ENCODE data around the gene MUSTN1. TPM values are rescaled to one million over a fixed set of nuclear protein-coding genes. Genes with fewer than 3 reads are reported as not detected.

The MUSTN1 gene
- polyA plus RNA-seq, 3 donors: 2.9 to 129 (median 19.6) TPM

DNA sequence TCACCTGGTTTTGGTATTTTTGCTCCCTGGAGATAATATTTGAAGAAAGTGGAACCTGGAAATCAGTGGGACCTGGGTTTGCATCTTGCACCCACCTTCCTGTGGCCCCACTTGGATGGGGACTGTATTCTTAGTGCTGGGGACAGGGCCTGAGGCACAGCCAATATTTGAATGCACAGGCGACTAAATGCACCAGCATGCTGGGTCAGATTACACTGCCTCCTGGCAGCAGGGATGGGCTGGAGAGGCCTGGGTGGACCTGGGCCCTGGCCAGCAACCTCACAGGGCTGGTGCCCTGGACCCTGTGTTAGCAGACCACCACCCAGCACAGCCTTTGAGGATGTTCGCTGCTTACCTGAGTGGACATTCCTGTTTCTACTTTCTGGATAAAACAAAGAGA, 14.9 kb downstream of the MUSTN1 start:
- H3K27ac ChIP-seq (ENCODE audit: low read depth, low read length): no peak overlapping the region
- 73 to 88% (median 84%) methylated on average over 2 of the region's 2 CpGs for WGBS, 3 donors

DNA sequence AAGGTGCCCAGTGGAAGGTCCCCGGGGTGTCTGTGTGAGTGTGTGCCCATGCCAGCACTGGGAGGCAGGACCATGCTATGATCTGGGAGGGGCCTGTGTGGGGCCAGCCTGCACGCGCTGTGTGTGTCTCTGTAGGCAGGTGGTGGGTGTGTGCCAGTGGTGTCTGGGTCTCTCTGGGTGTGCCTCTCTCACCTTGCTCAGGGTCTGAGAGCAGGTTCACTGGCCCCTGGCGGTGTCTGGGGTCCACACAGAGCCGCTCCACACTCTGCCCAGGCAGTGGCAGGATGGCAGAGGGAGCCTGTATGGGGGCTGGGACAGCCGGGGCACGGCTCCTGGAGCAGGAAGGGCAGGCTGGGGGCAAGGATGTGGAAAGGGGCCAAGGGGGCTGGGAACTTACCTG, 17.0 kb downstream of the MUSTN1 start:
- no peak overlapping the region for H3K27ac ChIP-seq (ENCODE audit: low read depth, low read length)
- 92 to 96% (median 94%) methylated on average over 7 of the region's 7 CpGs for WGBS, 3 donors

DNA sequence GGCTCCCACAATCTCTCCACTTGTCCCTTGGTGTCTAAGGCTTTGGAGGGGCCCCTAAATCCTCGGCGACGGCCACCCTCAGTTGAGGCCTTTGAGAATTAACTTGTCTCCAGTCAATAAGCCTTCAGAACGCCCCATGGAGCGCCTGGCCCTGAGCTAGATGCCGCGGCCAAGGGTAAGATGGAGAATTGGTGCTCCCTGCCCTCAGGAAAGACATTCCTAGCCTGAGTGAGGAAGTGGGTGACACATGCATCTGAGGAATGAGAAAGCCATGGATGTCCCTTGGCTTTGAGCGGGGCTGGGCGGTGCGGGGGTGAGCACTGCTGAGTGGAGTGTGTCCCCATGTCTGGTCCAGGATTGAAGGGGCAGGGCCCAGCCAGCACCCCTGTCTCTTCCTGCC, 17.6 kb downstream of the MUSTN1 start:
- H3K27ac ChIP-seq (ENCODE audit: low read depth, low read length): no peak overlapping the region
- 94 to 98% (median 97%) methylated on average over 10 of the region's 10 CpGs for WGBS, 3 donors

DNA sequence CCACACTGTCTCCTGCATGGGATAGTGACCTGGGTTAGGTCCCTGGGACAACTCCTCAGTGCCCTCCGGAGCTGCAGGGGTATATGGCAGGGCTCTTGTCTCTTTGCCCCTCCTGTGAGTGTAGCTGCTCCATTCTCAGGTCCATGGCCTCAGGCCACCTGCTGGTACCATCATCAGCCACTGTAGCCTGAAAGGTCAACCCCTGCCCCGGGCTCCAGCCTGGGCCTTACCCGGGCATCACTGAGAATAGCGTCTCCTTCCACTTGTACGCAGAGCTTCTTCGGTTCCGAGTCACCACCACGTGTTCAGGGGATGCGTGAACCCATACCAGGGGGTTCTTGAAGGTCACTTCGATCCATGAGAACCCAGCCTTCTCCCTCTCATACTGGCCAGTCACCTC, 18.2 kb downstream of the MUSTN1 start:
- 93 to 95% (median 94%) methylated on average over 10 of the region's 10 CpGs for WGBS, 3 donors
- no peak overlapping the region for H3K27ac ChIP-seq (ENCODE audit: low read depth, low read length)

DNA sequence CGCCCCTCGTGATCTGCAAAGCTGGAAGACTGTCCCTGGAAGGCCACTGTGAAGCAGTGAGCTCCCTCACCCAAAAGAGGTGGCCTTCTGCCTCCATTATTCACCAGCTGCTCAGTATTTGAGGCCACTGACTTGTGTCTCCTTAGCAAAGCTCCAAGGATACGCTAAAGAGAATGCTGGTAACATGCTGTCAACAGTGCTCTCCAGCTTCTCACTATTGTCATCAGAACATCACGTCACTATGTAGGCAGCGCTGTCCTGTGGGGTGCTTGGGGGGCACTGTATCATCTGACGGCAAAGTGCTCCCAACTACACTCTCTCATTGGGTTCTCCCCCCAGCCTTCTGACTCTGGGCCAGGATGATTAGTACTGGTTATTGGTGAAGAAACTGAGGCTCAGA, 18.6 kb downstream of the MUSTN1 start:
- H3K27ac ChIP-seq (ENCODE audit: low read depth, low read length): no peak overlapping the region
- 89 to 97% (median 94%) methylated on average over 6 of the region's 6 CpGs for WGBS, 3 donors

DNA sequence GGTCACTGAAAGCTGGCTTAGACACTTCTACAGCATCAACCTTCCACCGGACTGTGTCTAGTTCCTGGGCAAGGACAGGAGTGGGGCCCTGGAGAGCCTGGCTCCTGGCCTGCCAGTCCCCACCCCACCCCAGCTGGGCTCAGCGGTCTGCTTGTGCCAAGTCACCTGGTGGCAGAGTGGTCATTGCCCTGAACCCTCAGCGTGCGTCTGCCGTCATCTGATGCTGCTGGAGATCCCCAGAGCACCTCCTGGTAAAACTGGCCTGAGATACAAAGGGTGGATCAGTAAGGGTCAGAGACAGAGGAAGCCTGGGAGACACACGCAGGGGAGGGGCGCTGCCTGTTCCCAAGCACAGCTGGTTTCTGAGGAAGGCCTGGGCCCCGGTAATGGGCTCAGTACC, 21.0 kb downstream of the MUSTN1 start:
- WGBS, 3 donors: 74 to 89% (median 85%) methylated on average over 8 of the region's 8 CpGs
- H3K27ac ChIP-seq (ENCODE audit: low read depth, low read length): no peak overlapping the region

DNA sequence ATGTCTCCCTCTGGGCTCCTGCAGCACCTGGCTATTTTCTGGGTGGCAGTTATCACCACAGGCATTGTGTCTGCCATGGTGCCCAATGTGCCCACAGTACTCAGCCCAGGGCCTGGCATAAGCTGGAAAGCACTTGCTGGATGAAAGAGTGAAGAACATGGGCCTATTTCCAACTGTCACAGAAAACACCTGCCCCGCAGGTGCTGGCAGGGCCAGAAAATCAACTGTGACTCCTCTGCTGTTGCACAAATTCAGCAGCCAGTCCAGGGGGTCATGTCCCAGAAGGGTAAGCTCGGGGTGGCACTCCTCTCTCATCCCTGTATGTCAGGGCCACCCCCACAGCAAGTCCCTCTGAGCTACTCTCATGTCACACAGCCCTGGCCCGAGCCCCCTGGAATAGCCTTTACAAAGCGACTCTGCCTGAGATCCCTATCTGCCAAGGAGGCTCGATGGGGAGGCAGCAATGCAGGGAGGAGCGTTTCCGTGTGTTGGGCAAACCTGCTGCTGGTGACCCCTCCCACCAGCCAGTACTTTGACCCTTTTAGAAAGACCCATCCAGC, 23.3 kb downstream of the MUSTN1 start:
- no peak overlapping the region for H3K27ac ChIP-seq (ENCODE audit: low read depth, low read length)
- WGBS, 3 donors: 74 to 90% (median 87%) methylated on average over 7 of the region's 7 CpGs

DNA sequence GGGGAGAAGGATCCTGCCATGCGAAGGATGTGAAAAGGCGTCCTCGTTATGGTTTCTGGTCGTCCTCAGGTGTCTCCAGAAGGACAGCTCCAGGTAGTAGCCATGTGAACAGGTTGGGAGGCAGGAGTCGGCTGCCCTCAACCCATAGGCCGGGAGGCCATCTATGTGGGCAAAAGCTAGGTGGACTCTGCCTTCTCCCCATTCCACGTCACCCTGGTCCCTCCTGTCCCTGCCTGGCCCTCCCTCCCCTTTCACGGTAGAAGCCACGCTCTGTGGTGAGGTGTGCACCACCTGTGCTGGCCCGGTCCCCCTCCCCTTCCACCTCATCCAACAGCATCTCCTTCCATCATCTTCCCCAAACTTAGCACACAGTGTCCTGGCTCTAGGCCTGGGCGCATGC, 23.9 kb downstream of the MUSTN1 start:
- H3K27ac ChIP-seq (ENCODE audit: low read depth, low read length): no peak overlapping the region
- 88 to 95% (median 93%) methylated on average over 11 of the region's 11 CpGs for WGBS, 3 donors

DNA sequence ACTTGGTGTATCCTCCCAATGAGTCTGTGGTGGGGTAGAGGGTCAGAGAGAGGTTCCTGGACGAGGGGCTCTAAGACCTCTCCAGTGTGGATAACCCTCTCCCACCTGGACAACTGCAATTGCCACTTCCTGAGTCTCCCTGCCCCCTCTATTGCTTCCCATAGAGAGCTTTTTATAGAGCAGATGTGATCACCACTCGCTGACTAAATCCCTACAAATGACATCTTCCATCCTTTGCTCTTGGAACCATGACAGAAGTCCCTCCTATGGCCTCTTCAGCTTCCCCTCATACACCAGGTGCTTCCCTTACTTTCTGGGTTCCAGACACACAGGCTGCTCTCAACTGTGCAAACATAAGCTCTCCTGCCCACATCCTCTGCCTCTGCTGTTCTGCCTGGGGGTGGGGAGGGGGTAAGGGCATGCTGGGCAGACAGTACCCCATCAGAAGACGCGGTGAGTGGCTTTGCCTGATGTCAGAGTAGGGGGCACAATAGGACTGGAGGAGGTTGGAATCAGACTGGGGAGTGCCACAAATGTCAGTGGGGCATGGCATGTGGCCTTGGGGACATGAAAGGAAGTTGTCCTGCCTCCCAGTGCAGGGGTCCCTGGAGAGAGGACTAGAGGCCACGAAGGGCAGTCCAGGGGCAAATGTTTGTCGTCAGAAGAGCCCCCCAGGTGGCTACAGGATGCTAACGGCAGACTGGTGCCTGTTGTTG, 25.0 kb downstream of the MUSTN1 start:
- no peak overlapping the region for H3K27ac ChIP-seq (ENCODE audit: low read depth, low read length)
- WGBS, 3 donors: 43 to 69% (median 48%) methylated on average over 7 of the region's 7 CpGs

DNA sequence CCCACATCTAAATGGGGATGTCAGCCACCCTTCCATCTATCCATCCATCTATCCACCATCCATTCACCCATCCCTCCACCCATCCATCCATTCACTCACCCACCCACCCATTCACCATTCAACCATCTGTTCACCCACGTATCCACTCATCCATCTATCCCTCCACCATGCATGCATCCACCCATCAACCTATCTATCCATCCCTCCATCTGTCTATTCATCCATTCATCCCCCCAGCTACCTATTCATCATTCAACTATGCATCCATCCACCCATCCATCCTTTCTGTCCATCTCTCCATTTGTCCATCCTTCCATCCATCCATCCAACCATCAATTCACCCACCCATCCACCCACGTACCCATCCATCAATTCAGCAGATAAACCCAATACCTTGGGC, 25.7 kb downstream of the MUSTN1 start:
- WGBS, 3 donors: 72 to 81% (median 80%) methylated on average over 2 of the region's 2 CpGs
- no peak overlapping the region for H3K27ac ChIP-seq (ENCODE audit: low read depth, low read length)

DNA sequence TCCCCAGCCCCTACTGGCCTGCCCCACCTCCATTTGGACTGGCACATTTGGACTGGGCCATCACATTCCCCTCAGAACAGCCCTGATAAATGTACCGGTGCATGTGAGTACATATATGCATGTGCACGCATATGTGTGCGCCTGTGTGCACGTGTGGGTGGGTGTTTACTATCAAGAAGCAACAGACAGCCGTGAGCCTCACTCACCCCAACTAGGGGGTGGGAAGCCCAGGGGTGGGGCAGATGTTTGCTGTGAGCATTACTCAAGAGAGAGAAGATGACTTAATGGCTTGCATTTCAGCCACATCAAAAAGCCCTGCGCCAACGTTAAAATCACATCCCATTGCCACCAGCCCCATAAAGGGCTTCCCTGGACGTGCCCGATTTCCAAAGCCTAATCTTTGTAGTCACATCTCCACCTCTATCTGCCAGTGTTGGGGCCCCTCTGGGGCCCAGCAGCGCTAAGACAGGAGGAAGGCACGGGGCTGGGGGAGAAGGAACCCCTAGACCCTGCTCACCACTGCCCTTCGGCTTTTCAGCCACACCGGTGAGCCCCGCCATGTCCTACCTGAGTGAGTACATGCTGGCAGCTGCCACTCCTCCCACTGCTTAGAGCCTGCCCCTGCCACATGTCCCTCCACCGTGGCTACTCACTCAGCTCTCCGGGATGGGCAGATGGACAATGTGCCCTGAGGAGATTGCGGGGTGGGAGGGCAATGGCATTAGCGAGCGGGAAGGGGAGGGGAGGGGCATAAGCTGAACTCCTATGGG, 29.4 kb downstream of the MUSTN1 start:
- 75 to 85% (median 77%) methylated on average over 19 of the region's 19 CpGs for WGBS, 3 donors
- H3K27ac ChIP-seq (ENCODE audit: low read depth, low read length): no peak overlapping the region

DNA sequence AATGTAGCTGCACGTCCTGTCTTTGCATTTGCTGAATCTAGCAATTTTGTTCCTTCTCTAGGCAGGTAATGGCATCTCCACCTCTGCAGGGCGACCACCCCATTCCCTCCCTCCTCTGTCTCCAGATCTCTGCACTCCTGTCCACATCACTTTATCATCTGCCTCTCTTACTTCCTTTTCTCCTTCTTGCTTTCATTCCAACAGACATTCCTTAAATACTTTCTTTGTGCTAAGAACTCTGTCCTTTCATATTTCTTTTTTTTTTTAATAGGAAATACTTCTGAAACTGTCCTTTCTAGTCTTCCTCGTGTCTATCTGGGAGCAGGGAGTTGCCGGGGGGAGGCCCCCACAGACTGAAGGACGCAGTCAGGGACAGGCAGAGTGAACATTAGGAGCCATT, 33.0 kb downstream of the MUSTN1 start:
- H3K27ac ChIP-seq (ENCODE audit: low read depth, low read length): no peak overlapping the region
- 58 to 67% (median 60%) methylated on average over 5 of the region's 5 CpGs for WGBS, 3 donors

DNA sequence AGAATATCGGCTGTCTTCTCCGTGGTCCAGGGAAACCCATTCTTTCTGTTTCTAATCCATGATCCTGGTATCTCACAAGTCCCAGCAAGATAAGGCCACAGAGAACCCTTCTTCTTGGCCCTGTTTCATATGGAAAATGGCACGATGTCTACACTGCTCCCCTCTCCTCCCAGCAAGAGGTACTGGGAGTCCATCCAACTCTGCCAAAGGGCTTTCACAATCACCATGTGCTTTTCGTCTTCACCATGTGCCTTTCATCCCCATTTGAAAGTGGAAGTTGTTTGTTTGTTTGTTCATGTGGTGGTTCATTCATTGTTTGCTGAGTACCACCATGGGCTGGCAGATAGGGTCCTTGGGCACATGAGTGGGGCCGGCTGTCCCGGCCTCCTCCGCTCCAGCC, 34.7 kb downstream of the MUSTN1 start:
- no peak overlapping the region for H3K27ac ChIP-seq (ENCODE audit: low read depth, low read length)
- 80 to 85% (median 83%) methylated on average over 7 of the region's 7 CpGs for WGBS, 3 donors

DNA sequence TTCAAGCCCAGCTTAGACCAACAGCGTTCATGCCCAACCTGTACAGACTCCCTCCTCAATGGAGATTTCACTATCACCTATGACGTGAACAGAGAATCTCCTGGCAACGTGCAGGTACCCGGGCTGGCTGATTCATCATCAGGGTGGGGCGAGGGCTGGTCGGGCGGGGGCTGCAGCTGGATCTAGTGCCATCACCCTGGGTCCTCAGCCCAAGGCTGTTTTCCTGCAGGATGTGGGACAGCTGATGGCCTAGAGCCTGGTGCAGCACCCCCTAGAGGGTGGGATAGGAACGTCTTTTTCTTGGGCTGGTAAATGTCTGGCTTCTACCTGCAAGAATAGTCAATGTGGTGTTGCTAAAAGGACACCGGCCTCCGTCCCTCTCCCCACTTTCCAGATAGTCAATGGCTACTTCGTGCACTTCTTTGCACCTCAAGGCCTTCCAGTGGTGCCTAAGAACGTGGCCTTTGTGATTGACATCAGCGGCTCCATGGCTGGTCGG, 35.8 kb downstream of the MUSTN1 start:
- 58 to 67% (median 66%) methylated on average over 14 of the region's 14 CpGs for WGBS, 3 donors
- H3K27ac ChIP-seq (ENCODE audit: low read depth, low read length): no peak overlapping the region

DNA sequence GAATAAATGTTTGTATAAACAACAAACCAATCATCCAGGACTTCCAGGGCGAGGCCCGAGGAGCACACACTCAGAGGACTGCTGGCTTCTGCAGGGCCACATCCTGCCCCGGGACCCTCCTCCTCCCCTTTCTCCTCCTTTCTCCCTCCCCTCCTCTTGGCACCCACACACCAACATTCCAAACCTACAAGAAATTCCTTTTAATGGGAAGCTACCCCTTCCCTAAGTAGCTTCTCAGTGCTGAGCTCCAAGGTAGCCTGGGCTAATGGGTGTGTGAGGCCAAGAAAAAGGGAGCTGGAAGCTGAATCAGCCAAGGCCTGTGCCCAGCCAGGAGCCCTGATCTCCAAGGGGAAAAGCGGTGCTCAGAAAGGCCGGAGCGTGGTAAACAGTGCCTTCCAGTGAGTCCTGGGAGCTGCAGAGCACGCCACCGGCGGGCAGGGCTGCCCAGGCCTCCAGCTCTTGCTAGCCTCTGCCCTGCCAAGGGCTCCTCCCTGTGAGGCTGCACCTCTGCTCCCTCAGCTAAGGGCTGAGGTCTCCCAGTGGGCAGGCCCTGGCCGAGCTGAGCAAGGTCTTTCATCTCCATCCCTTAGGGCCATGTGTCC, 36.3 kb downstream of the MUSTN1 start:
- 78 to 88% (median 81%) methylated on average over 10 of the region's 10 CpGs for WGBS, 3 donors
- no peak overlapping the region for H3K27ac ChIP-seq (ENCODE audit: low read depth, low read length)

DNA sequence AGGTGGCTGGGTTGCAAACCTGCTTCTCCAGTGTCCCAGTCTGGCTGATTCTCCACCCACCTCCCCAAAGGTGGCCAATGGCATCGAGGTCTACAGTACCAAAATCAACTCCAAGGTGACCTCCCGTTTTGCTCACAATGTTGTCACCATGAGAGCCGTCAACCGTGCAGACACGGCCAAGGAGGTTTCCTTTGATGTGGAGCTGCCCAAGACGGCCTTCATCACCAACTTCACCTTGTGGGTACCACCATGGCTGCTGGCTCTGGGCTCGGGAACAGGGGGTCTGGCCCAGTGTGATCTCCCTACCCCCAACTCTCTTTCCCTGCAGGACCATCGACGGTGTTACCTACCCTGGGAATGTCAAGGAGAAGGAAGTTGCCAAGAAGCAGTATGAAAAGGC, 38.4 kb downstream of the MUSTN1 start:
- 93 to 95% (median 95%) methylated on average over 9 of the region's 9 CpGs for WGBS, 3 donors
- no peak overlapping the region for H3K27ac ChIP-seq (ENCODE audit: low read depth, low read length)

DNA sequence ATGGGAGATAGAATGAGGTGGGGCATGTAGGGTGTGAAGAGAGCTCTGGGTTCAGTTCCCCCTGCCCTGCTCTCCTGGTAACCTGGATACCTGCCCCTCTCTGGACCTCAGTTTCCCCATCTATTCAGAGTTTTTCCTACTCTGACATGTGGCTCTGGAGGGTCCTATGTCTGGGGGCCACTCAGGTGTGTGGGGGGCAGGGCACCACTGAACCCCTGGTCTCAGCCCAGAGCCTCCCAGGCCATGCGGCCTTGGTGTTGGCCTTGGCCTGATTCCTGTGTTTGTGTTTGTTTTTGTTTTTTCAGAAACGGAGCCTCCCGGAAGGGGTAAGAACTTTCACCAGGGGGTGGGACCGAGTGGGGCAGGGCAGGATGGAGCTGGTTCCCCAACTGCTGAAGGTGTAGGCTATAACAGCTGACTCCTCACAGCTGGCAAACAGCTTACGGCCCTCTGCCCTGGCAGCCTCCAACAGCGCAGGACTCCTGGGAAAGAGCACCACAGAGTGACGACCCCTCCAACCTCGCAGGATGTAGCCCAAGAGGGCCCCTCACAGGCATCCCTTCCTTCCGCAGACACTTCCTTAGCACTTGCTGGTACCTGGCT, 39.4 kb downstream of the MUSTN1 start:
- H3K27ac ChIP-seq (ENCODE audit: low read depth, low read length): no peak overlapping the region
- 55 to 63% (median 56%) methylated on average over 9 of the region's 9 CpGs for WGBS, 3 donors

DNA sequence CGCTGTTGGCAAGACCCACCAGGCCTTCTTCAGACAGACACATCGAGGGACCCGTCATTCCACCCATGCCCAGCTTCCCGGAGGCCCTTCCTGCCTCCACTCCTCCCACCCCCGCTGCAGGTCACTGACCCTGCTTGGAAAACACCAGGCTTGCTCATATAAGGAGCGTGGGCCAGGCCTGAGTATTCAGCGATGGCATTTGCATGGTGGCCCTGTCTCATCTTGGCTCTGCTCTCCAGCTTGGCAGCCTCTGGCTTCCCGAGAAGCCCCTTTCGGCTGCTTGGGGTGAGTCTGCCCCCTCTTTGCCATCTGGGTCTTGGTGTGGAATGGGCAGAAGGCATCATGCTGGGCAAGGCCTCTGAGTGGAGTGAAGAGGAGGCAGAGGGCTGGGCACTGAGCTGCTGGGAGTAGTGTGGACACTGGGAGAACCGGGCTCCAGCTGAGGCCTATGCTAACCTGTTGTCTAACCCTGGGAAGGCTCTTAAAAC, 40.2 kb downstream of the MUSTN1 start, which contains the start of gene ITIH3:
TSS of gene ITIH3 (plus strand) at position 185 of the 488 bp plus-strand sequence. CDS start at position 193, 8 bp downstream.
- WGBS, 3 donors: 70 to 85% (median 72%) methylated on average over 10 of the region's 10 CpGs

More for the DNA sequence above, 40.2 kb downstream of the MUSTN1 start, which contains the start of gene ITIH3:
- H3K27ac ChIP-seq (ENCODE audit: low read depth, low read length): no peak within 1 kb of the TSS

Measured in adipose tissue (tissue), 3 donors.